ENCODE data around the gene IARS2.
"Not testable (repeated sequence)": the region's sequence is repeated elsewhere in the genome, so short reads cannot be mapped to it uniquely, and the experiment has no call there.

Gene IARS2

GRCh38 chr1:220062629-220063028, 31.3 kb upstream of the IARS2 start:
- TF ChIP-seq, protein P1, sequence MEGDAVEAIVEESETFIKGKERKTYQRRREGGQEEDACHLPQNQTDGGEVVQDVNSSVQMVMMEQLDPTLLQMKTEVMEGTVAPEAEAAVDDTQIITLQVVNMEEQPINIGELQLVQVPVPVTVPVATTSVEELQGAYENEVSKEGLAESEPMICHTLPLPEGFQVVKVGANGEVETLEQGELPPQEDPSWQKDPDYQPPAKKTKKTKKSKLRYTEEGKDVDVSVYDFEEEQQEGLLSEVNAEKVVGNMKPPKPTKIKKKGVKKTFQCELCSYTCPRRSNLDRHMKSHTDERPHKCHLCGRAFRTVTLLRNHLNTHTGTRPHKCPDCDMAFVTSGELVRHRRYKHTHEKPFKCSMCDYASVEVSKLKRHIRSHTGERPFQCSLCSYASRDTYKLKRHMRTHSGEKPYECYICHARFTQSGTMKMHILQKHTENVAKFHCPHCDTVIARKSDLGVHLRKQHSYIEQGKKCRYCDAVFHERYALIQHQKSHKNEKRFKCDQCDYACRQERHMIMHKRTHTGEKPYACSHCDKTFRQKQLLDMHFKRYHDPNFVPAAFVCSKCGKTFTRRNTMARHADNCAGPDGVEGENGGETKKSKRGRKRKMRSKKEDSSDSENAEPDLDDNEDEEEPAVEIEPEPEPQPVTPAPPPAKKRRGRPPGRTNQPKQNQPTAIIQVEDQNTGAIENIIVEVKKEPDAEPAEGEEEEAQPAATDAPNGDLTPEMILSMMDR (IDR thresholded peaks at IDR 0.05; ENCODE audit: borderline replicate concordance, insufficient read depth, low read depth, low read length), result no peak
- H3K4me3 ChIP-seq (ENCODE audit: low read depth, low read length), result no peak overlapping the region

DNA sequence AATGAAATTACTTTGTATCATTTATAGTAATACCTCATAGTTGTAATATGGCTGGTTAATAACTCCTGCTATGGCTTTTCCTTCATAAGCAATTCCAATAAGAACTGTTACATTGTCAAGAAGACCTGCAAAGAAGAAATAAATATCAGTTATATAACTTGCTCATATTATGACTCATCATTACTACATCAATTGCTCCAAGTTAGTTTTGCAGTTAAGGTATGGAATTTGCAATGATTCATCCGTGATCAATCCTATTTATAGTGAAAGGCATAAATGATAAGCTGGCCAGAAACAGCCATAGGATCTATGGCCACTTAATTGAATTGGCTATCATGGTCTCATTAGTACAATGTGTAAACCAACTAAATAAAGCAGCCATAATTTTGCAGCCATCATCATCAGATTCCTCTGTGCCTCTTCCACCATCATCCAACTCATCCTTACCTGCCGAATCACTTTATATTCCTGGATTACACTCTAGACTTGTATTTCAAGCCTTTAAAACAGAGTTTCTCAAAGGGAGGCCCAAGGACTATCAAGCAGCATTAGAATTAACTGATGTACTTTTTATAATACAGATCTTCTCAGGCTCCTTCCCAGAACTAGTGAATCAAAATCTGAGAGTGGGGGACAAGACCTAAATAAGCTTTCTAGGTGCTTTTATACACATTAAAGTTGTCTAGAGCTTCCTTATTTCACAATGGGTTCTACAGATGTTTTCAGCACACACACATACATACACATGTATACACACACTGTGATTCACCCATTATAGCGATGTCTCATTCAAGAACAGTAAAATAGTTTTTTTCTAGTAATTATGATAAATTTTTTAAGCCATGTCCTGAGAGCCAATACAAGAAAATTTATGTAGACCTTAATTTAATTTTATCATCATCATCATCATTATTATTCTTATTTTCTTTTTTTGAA, 26.4 kb upstream of the IARS2 start:
- TF ChIP-seq, protein P1 (IDR thresholded peaks at IDR 0.05; ENCODE audit: borderline replicate concordance, insufficient read depth, low read depth, low read length), result no peak
- H3K4me3 ChIP-seq (ENCODE audit: low read depth, low read length), result no peak overlapping the region

DNA sequence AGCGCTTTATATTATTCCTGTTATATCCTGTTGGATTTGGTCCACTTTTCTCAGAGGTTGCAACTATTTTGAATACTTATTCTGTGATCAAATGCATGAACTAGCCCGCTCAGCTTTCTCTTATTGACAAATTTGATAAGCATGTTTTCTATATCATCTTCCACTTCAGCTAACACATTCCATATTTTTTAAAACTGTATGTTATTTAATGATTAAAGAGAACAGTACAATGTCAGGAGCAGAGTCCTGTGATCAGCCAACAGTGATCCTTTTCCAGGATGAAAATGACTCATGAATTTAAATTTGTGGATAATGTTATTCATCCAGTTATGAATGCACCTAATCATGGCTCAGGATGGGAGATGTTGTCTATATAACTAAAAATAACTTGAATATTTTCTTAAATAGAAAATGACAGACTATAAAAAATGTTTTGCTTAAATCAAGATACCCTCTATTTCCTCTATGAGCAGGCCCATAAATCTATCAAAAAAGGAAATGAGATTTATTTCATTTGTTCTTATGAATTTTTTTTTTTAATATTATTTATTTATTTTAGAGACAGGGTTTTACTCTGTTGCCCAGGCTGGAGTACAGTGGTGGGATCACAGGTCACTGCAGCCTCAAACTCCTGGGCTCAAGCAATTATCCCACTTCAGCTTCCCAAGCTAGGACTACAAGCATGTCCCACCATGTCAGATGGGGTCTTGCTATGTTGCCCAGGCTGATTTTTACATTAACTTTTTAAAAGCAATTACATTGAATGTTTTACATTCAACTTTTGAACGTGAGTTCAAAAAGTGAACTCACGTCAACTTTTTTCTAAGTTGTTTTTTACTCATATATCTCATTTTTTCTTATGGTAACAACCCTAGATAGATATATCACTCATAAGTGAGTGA, 16.8 kb upstream of the IARS2 start:
- H3K4me3 ChIP-seq (ENCODE audit: low read depth, low read length), result no peak overlapping the region
- TF ChIP-seq, protein P1 (IDR thresholded peaks at IDR 0.05; ENCODE audit: borderline replicate concordance, insufficient read depth, low read depth, low read length), result no peak

- TF ChIP-seq, protein P1 (IDR thresholded peaks at IDR 0.05; ENCODE audit: borderline replicate concordance, insufficient read depth, low read depth, low read length), result no peak
- H3K4me3 ChIP-seq (ENCODE audit: low read depth, low read length), result no peak overlapping the region
These were observed 16.0 kb upstream of the IARS2 start for GRCh38 chr1:220077887-220078286.

DNA sequence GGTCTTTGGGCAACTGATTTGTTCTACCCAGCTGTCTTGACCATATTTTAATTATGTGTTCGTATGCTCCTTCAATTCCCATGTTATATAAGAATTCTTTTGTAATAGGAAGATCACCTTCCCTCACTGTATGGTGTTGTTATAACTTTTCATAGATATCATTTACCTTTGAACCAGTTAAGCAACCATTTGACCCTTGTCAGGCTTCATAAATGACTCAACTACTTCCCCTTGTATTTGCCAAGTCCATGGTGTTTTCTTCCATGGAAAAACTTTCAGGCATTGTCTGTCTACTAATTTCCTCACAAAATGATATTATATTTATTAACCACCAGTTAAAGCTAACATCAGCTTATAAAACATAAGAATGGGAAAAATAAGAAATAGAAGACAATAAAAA, 9.5 kb upstream of the IARS2 start:
- H3K4me3 ChIP-seq (ENCODE audit: low read depth, low read length), result no peak overlapping the region
- TF ChIP-seq, protein P1 (IDR thresholded peaks at IDR 0.05; ENCODE audit: borderline replicate concordance, insufficient read depth, low read depth, low read length), result no peak

GRCh38 chr1:220086261-220086686, 7.7 kb upstream of the IARS2 start:
- TF ChIP-seq, protein P1 (IDR thresholded peaks at IDR 0.05; ENCODE audit: borderline replicate concordance, insufficient read depth, low read depth, low read length), result peak; percentile 66
- not testable (repeated sequence) for H3K4me3 ChIP-seq (ENCODE audit: low read depth, low read length)
